Activated naive CD4-positive, alpha-beta T cell treated with anti-CD3 and anti-CD28 coated beads, Interleukin-2, amount 10 ng/mL, durations not matched to agents 7 days and 5 days (primary cell): ENCODE data around the gene ZNF710.

Source experiments
- CTCF ChIA-PET: fragments of 350-600 bp; sonication (Branson Sonifier 250); formaldehyde crosslinking; loops from one replicate; lab custom pipeline; 2021; ENCODE audit warnings: antibody characterized with exemption; lab: Charles Lee
- DNase-seq: peaks from one replicate; pipeline ENCODE4 v3.0.0-alpha.2; 2020
- H3K27ac Mint-ChIP-seq: one replicate; pipeline ENCODE4 v1.8.0; 2021; ENCODE audit warnings: mild to moderate bottlenecking, moderate library complexity, mixed read lengths
- H3K27me3 Mint-ChIP-seq: one replicate; pipeline ENCODE4 v1.8.0; 2021; ENCODE audit warnings: mild to moderate bottlenecking, mixed read lengths
- H3K36me3 Mint-ChIP-seq: one replicate; pipeline ENCODE4 v1.8.0; 2021; ENCODE audit warnings: mixed read lengths
- H3K4me1 Mint-ChIP-seq: one replicate; pipeline ENCODE4 v1.8.0; 2021; ENCODE audit warnings: mixed read lengths
- H3K4me3 Mint-ChIP-seq: one replicate; pipeline ENCODE4 v1.8.0; 2021; ENCODE audit warnings: mild to moderate bottlenecking, moderate library complexity, mixed read lengths
- H3K9me3 Mint-ChIP-seq: one replicate; pipeline ENCODE4 v1.8.0; 2021; ENCODE audit warnings: mixed read lengths

The ZNF710 gene

DNA sequence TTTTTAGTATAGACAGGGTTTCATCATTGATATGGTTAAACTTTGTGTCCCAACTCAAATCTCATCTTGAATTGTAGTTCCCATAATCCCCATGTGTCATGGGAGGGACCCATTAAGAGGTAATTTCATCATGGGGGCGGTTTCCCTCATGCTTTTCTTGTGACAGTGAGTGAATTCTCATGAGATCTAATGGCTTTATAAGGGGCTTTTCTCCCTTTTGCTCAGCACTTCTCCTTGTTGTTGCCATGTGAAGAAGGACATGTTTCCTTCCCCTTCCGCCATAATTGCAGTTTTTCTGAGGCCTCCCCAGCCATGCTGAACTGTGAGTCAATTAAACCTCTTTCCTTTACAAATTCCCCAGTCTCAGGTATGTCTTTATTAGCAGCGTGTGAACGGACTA is 20.2 kb upstream of the ZNF710 start:
- no peak overlapping the region for H3K27ac Mint-ChIP-seq
- H3K27me3 Mint-ChIP-seq = peaks cover 57% of the 10 kb centered on the region
- H3K4me1 Mint-ChIP-seq = no peaks in the 10 kb centered on the region
- CTCF ChIA-PET = no interaction called here
- DNase-seq = no peak
- no peak overlapping the region for H3K4me3 Mint-ChIP-seq
- no peaks in the 10 kb centered on the region for H3K36me3 Mint-ChIP-seq
- peaks cover 10% of the 10 kb centered on the region for H3K9me3 Mint-ChIP-seq

DNA sequence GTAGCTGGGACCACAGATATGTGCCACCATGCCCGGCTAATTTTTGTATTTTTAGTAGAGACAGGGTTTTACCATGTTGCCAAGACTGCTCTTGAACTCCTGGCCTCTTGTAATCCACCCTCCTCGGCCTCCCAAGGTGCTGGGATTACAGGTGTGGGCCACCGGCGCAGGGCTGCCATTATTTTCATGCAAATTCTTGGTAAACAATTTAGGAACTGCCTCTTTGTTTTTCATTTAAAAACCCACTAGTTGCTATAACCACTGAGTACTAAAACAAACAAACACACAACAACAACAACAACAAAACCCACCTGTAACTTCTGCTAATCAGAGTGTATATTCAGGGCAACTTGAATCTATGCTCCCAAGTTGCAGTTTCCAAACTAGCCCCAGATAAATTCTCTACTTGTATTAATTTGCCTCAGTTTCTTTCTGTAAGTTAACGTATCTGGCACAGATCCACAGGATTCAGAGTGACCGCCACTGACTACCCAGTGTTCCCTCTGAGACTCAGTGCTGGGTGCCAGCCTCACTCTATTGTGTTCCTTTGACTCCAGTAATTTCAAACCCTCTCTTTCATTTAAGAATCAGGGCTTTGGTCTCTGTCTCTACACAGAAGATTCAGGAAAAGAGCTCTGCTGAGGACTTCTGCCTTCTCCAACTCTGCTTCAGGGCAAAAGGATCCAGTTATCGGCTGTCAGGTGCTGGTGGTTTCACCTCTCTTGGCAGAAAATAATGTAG is 18.6 kb upstream of the ZNF710 start:
- H3K27me3 Mint-ChIP-seq = peaks cover 57% of the 10 kb centered on the region
- H3K36me3 Mint-ChIP-seq = no peaks in the 10 kb centered on the region
- no peak for DNase-seq
- H3K4me1 Mint-ChIP-seq = no peaks in the 10 kb centered on the region
- H3K27ac Mint-ChIP-seq = no peak overlapping the region
- peaks cover 6% of the 10 kb centered on the region for H3K9me3 Mint-ChIP-seq
- CTCF ChIA-PET = no interaction called here
- H3K4me3 Mint-ChIP-seq = no peak overlapping the region

DNA sequence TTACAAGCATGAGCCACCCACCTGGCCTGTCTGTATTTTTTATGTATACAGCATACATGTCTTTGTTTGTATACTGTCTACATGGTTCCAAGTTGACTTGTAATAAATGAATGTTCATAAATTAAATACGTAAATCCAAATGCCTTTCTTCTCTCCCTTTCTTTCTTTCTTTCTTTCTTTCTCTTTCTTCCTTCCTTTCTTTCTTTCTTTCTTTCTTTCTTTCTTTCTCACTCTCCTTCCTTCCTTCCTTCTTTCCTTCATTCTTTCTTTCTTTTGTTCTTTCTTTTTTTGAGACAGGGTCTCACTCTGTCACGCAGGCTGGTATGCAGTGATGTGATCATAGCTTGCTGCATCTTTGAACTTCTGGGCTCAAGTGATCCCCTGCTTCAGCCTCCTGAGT is 17.1 kb upstream of the ZNF710 start:
- H3K4me1 Mint-ChIP-seq = no peaks in the 10 kb centered on the region
- H3K27me3 Mint-ChIP-seq = peaks cover 59% of the 10 kb centered on the region
- H3K27ac Mint-ChIP-seq = no peak overlapping the region
- H3K4me3 Mint-ChIP-seq = no peak overlapping the region
- no peaks in the 10 kb centered on the region for H3K36me3 Mint-ChIP-seq
- H3K9me3 Mint-ChIP-seq = peaks cover 6% of the 10 kb centered on the region
- CTCF ChIA-PET = interaction anchor here (1.0 to 2.5 kb wide), 3 partner anchors 12 to 85 kb away, joined by 3 to 8 read pairs (median 3); no protein-coding TSS in a partner anchor
- DNase-seq = no peak

DNA sequence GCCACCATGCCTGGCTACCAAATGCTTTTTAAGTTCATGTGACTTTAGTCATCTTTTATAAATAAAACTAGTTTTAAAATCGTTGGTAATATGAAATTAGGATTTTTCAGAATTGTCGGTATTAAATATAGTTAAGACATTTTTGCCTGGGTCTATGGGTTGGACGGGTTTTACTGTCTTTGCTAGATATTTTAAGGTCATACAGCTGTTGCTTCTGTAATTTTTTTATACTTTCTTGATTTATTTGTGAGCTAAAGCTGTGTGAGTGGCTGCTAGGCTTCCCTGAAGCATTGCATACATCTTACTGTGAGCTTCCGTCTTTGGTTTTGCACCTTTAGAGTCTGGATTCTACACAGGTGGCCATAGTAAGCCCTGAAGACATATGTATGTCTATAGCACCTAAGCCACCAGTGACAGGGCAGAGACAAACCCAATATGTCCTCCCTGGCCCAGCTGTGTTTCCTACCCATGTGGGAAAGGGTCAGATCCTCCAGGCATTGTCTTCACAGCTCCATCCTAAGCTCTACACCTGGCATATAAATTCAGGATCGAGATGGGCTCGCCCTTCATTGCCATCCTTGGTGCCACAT is 16.6 kb upstream of the ZNF710 start:
- peaks cover 59% of the 10 kb centered on the region for H3K27me3 Mint-ChIP-seq
- no peaks in the 10 kb centered on the region for H3K36me3 Mint-ChIP-seq
- H3K9me3 Mint-ChIP-seq = peaks cover 6% of the 10 kb centered on the region
- DNase-seq = no peak
- H3K4me1 Mint-ChIP-seq = no peaks in the 10 kb centered on the region
- no peak overlapping the region for H3K4me3 Mint-ChIP-seq
- CTCF ChIA-PET = interaction anchor here (1.0 to 2.5 kb wide), 3 partner anchors 13 to 86 kb away, joined by 3 to 8 read pairs (median 3); no protein-coding TSS in a partner anchor
- no peak overlapping the region for H3K27ac Mint-ChIP-seq

DNA sequence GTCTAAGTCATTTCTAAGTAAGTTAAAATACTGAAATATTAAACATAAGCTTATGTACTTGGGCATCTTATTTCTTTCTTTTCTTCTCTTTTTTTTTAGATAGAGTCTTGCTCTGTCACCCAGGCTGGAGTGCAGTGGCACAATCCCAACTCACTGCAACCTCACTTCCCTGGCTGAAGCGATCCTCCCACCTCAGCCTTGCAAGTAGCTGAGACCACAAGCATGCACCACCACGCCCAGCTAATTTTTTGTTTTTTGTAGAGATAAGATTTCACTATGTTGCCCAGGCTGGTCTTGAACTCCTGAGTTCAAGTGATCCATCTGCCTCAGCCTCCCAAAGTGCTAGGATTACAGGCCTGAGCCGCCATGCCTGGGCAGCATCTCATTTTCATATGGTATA is 16.0 kb upstream of the ZNF710 start:
- DNase-seq = no peak
- Mint-ChIP-seq H3K4me3 (no peak overlapping the region), H3K27me3 (peaks cover 54% of the 10 kb centered on the region), H3K9me3 (peaks cover 6% of the 10 kb centered on the region), H3K27ac (no peak overlapping the region), H3K36me3 (no peaks in the 10 kb centered on the region), H3K4me1 (no peaks in the 10 kb centered on the region)
- CTCF ChIA-PET = interaction anchor here (1.0 to 2.5 kb wide), 3 partner anchors 13 to 86 kb away, joined by 3 to 8 read pairs (median 3); no protein-coding TSS in a partner anchor

DNA sequence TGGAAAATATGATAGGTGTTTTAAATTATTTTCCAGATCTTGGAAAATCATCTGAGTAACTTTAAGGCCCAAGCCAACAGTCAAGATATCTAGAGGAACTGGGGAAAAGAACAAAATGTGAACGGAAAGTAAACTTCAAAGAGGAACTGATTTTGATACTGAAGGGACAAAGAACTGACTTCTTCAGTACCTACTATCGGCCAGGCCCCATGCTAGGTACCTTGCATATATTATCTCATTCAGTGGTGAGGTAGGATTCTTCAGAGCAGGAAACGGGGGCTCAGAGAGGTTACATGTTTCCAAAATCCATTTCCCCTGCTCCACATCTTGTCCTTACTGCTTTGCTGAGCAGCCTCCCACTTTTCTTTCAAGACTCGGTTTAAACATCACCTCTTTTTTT is 9.8 kb upstream of the ZNF710 start:
- no peak for DNase-seq
- Mint-ChIP-seq H3K4me3 (no peak overlapping the region), H3K27ac (no peak overlapping the region), H3K4me1 (no peaks in the 10 kb centered on the region), H3K27me3 (peaks cover 32% of the 10 kb centered on the region), H3K9me3 (no peaks in the 10 kb centered on the region), H3K36me3 (no peaks in the 10 kb centered on the region)
- CTCF ChIA-PET = no interaction called here

DNA sequence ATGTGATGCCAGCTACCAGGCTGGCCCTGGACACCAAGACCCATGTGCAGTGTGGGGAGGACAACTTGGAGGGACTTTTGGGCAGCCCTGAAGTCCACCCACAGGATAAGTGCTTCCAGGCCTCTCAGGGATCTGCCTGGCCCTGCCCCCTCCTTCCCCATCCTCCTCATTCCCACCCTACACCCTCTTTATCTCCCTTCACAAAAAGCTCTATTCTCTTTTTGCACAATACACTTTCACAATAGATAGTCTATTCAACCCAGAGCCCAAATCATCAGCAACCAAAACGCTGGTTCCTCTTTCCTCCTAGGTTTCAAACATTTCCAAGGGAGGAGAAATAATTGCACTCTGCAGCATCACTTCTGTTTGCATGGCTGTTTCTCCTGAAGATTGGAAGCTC is 7.8 kb upstream of the ZNF710 start:
- no peak for DNase-seq
- Mint-ChIP-seq H3K27me3 (peaks cover 38% of the 10 kb centered on the region), H3K9me3 (no peaks in the 10 kb centered on the region), H3K27ac (no peak overlapping the region), H3K4me1 (no peaks in the 10 kb centered on the region), H3K36me3 (no peaks in the 10 kb centered on the region), H3K4me3 (no peak overlapping the region)
- CTCF ChIA-PET = interaction anchor here (1.9 kb wide), 1 partner anchor 118 kb away, joined by 5 read pairs; no protein-coding TSS in a partner anchor

DNA sequence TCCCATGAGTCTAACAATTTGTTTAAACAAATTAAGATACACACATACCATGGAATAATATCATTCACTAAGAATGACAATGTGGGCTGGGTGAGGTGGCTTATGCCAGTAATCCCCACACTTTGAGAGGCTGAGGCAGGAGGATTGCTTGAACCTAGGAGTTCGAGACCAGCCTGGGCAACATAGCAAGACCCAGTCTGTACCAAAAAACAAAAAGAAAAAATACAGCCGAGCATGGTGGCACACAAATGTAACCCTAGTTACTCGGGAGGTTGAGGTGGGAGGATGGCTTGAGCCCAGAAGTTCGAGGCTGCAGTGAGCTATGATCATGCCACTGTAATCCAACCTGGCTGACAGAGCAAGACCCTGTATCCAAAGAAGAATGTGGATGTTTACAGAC is 4.0 kb upstream of the ZNF710 start:
- CTCF ChIA-PET = no interaction called here
- H3K4me1 Mint-ChIP-seq = peaks cover 21% of the 10 kb centered on the region
- peaks cover 43% of the 10 kb centered on the region for H3K27me3 Mint-ChIP-seq
- H3K4me3 Mint-ChIP-seq = no peak overlapping the region
- H3K36me3 Mint-ChIP-seq = peaks cover 4% of the 10 kb centered on the region
- DNase-seq = no peak
- H3K27ac Mint-ChIP-seq = no peak overlapping the region
- H3K9me3 Mint-ChIP-seq = no peaks in the 10 kb centered on the region

DNA sequence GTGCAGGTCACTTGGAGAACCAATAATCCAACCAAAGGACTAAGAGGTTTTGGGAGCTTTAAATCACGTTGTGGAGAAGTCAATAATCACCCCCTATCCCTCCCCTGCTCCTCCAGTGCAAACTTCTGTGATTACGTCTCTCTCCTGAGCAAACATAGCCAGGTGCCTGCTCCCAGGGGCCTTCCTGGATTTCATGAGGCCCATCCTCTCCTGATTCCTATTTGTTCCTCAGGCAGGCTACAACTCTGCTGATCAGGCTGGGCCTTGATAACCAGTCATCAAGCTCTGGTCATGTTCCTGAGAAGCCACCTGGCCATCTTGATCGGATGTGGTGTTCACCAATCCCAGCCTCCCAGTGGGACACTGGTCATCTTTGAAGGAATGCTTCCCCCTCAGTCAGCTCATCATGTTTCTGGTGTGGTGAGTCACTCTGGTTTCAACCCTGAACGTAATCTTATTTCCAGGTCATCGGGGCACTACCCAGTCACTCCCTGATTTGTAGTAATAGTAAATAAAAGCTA is 2.9 kb upstream of the ZNF710 start:
- Mint-ChIP-seq H3K4me1 (peaks cover 27% of the 10 kb centered on the region), H3K27ac (no peak overlapping the region), H3K9me3 (no peaks in the 10 kb centered on the region), H3K4me3 (no peak overlapping the region), H3K27me3 (peaks cover 37% of the 10 kb centered on the region), H3K36me3 (peaks cover 8% of the 10 kb centered on the region)
- DNase-seq = no peak
- CTCF ChIA-PET = interaction anchor here (0.6 to 1.6 kb wide), 4 partner anchors 20 to 290 kb away, joined by 3 read pairs; no protein-coding TSS in a partner anchor

DNA sequence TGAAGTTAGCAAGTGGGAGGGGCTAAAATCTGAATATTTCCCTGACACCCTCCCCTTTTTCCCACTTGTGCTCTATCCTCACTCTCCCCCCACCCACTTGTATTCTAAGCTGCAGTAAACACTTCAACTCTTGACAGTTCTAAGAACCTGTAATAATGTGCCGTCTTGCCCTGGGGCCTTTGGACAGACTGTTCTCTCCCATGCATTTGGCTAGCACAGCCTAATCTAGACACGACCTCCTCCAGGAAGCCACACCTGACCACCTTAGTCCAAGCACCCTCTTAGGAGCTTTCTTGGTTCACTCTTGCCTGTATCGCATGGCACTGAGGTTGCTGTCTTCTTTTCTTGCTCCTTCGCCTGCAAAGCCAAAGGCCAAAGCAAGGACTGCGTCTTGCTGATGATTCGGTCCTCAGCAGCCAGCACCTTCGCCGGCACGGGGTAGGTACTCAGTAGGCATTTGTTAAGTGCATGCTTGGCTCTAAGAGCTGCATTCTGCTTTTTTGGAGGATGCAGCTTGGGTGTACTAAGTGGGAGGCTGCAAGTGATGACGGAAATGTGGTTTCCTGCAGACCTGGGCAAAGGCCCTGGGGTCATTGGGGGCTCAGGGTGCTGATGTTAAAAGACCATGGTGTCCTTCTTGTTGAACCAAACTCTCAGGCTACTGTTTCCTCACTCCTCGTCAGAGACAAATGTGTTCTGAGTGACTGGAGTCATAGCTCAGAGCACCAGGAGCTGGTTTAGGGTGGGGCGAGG is 2.0 kb upstream of the ZNF710 start:
- DNase-seq = peak; percentile 27
- CTCF ChIA-PET = interaction anchor here (1.2 to 1.6 kb wide), 3 partner anchors 20 to 99 kb away, joined by 3 read pairs; no protein-coding TSS in a partner anchor
- Mint-ChIP-seq H3K27me3 (peaks cover 35% of the 10 kb centered on the region), H3K4me3 (peak overlapping the region; percentile 15), H3K9me3 (no peaks in the 10 kb centered on the region), H3K36me3 (peaks cover 16% of the 10 kb centered on the region), H3K4me1 (peaks cover 36% of the 10 kb centered on the region), H3K27ac (no peak overlapping the region)

DNA sequence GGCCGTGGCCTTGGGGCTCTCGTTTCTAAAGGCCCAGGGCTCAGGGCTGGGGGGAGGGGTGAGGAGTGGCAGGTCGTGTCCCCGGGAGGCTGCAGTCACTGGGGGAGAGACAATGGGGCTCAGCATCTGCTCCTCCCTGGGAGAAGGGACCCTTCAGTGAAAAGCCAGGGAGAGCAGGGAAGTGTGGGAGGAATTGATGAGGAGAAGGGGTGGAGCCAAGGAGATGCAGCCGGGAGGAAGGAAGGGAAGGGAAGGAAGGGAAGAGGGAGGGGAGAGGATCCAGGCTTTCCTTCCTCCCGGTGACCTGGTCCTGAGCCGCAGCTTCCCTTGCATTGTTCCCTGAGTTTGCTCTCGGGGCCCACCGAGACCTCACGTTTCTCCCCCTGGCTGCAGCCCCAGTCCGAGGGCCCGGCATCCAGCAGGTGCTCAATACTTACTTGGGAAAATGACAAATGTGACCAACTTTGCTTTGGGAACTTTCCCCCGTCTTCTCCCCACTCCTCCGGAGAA is 1.4 kb upstream of the ZNF710 start:
- H3K36me3 Mint-ChIP-seq = peaks cover 19% of the 10 kb centered on the region
- H3K4me1 Mint-ChIP-seq = peaks cover 42% of the 10 kb centered on the region
- H3K9me3 Mint-ChIP-seq = no peaks in the 10 kb centered on the region
- peak overlapping the region; percentile 15 for H3K4me3 Mint-ChIP-seq
- CTCF ChIA-PET = interaction anchor here (1.6 kb wide), 1 partner anchor 100 kb away, joined by 3 read pairs; no protein-coding TSS in a partner anchor
- peak overlapping the region; percentile 42 for H3K27ac Mint-ChIP-seq
- H3K27me3 Mint-ChIP-seq = peaks cover 32% of the 10 kb centered on the region
- DNase-seq = no peak

DNA sequence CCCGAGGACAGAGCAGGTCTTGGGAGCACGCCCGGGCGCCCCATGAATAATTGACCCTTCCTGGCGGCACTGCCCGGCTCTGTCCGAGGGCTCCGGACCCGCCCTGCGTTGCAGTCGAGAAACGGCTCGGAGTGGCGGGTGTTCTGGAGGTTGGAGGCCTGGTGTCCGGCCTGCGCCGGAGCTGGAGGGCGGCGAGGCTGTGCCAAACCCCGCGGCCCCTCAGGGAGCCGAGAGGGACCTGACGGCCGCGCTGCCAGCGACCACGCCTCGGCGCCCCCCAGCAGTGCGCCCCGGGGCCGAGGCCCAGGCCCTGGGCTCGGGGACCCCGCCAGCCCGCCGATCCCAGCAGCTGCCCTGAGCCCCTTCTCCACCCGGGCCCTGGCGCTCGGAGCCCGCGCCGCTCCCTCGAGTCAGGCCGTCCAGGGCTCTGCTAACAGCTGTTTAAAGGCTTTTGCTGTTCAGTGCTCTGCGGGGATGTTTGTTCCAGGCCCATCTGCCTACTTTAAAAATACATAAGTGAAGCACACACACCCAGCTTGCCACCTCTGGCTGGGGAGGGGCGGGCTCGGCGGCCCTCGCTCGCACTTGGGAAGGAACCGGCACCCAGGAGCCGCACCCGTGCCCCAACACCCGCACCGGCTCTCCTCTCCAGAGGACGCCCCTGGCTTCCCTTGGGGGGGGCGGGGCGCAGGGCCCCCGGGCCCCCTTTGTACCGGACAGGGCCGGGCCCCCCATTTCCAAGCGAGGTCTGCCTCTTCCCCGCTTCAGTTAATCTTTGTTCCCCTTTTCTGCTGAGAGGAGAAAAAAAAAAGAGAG is 730 bp upstream of the ZNF710 start:
- peaks cover 24% of the 10 kb centered on the region for H3K36me3 Mint-ChIP-seq
- peaks cover 47% of the 10 kb centered on the region for H3K4me1 Mint-ChIP-seq
- peaks cover 32% of the 10 kb centered on the region for H3K27me3 Mint-ChIP-seq
- no peaks in the 10 kb centered on the region for H3K9me3 Mint-ChIP-seq
- DNase-seq = peak; percentile 44
- H3K27ac Mint-ChIP-seq = peak overlapping the region; percentile 97
- CTCF ChIA-PET = no interaction called here
- peak overlapping the region; percentile 99 for H3K4me3 Mint-ChIP-seq
